Measurements from ENCODE around the gene ARL5A. TPM values are rescaled to one million over a fixed set of nuclear protein-coding genes. Genes with fewer than 3 reads are reported as not detected.

The ARL5A gene, protein sequence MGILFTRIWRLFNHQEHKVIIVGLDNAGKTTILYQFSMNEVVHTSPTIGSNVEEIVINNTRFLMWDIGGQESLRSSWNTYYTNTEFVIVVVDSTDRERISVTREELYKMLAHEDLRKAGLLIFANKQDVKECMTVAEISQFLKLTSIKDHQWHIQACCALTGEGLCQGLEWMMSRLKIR
- 19.1 to 26.6 TPM (median 22.6 TPM) in 5 replicates for total RNA-seq (2022; extraction: Qiagen RNA extraction)

DNA sequence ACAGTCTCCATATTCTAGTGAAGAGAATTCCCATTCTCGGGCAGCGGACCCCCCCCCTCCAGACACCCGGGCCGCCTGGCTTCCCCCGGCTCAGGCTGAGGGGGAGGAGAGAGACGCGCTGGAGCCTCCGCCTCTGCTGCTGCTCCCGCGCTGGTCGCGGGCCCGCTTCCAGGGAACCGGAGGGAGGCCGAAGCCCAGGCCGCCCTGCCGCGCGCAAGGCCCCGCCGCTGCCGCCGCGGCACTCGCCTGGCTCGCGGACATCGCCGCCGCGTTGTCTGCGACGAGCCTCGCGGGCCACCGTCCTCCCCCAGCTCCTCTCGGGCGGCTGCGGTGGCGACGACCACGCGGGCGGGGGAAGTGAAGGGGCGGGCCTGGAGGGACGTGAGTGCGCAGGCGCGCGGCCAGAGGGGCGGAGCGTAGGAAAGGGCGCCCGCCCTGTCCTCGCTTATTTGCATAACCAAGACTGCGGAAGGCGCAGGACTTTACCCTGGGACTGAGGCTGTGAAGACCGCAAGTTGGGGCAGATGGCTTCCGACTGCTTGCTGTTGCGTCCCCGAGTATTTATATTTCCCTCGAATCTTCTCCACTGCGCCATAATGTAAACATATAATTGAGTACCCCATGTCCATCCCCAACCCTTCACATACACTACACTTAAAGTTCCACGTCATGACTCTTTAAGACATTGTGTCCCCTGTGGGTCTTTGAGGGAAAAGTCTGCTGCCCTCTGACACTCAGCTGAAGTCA, at the start of gene ARL5A:
Gene ARL5A (minus strand): TSS at position 279 of the 747 bp plus-strand sequence. CDS start 245 bp downstream, at position 34.

Other genes starting within 250 kb of the ARL5A start
- 0.12 to 0.70 TPM (median 0.22 TPM) in 5 replicates for gene NEB, start 93.9 kb downstream of the ARL5A start, total RNA-seq (2022; extraction: Qiagen RNA extraction)

Data from A549 treated with CORT108297 at 1 μM for 4 hours (cell line).